K562 (cell line): ENCODE results near the gene POU2F1.

Experiments used
- EP300 ChIP-seq: IDR thresholded peaks from 2 replicates; pipeline ENCODE4 v1.6.1; 2012; ENCODE audit warnings: low read length, improper control_type of control experiment
- FOXJ3 ChIP-seq: sonication (generic); formaldehyde crosslinking; IDR thresholded peaks from 2 replicates; pipeline ENCODE4 v1.4.0; 2020; ENCODE audit warnings: mild to moderate bottlenecking, missing genetic modification reagents
- HMGN3 ChIP-seq: IDR thresholded peaks from 2 replicates; pipeline ENCODE4 v1.6.1; 2011; ENCODE audit warnings: borderline replicate concordance, low read depth, mild to moderate bottlenecking, mixed read lengths, low read length; ENCODE audit not compliant: insufficient read length; ENCODE audit errors: extremely low read depth
- ZNF124 ChIP-seq: sonication (generic); formaldehyde crosslinking; IDR thresholded peaks from 2 replicates; pipeline ENCODE4 v1.8.1; 2022; ENCODE audit warnings: missing genetic modification reagents
- TF ChIP-seq, protein P1 (sequence below): sonication (generic); formaldehyde crosslinking; IDR thresholded peaks from 2 replicates; pipeline ENCODE4 v1.9.0; 2022; ENCODE audit warnings: mild to moderate bottlenecking, missing genetic modification reagents

- TF ChIP-seq EP300 (no peak), FOXJ3 (no peak), ZNF124 (no peak), HMGN3 (no peak)
- TF ChIP-seq, protein P1, sequence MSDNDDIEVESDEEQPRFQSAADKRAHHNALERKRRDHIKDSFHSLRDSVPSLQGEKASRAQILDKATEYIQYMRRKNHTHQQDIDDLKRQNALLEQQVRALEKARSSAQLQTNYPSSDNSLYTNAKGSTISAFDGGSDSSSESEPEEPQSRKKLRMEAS (CRISPR knock-in tag): no peak
Observed at GRCh38 chr1:167435484-167435883, 214.8 kb downstream of the POU2F1 start.
